ENCODE results near the gene ROBO3.

- no peak for TF ChIP-seq CTCF (IDR thresholded peaks at IDR 0.05)
- no peak for TF ChIP-seq POLR2AphosphoS5 (IDR thresholded peaks at IDR 0.05; ENCODE audit: insufficient read depth in 1 of 2, low read depth in 1 of 2)
Observed at GRCh38 chr11:124916370-124916710, 51.1 kb downstream of the ROBO3 start.

All from vagina (tissue), 2 donors.